GM18870 (cell line): ENCODE measurements around the gene LAMB4.

Experiments used
- ATAC-seq: cut with Tn5 transposase; IDR thresholded peaks from one replicate; pipeline ENCODE4 v1.9.1; 2021; ENCODE audit warnings: moderate library complexity; ENCODE audit not compliant: unreplicated experiment

Gene LAMB4

GRCh38 chr7:108142675-108143259 is 12.6 kb upstream of the LAMB4 start:
- no peak for ATAC-seq

DNA sequence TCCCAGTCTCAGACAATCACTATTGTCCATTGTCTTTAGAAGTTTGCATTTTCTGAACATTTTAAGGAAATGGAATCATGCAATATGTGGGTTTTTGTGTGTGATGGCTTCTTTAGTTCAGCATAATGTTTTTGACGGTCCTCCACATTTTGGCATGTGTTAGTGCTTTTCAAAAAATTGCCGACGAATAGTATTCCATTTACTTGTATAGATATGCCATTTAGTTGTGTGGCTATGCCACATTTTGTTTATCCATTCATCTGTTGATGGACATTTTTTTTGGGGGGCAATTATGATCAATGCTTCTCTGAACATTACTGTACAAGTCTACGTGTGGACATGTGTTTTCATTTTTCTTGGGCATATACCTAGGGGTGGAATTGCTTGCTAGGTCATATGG is 12.0 kb upstream of the LAMB4 start:
- no peak for ATAC-seq

- ATAC-seq: no peak
Measured at GRCh38 chr7:108140671-108141070, 10.5 kb upstream of the LAMB4 start.

DNA sequence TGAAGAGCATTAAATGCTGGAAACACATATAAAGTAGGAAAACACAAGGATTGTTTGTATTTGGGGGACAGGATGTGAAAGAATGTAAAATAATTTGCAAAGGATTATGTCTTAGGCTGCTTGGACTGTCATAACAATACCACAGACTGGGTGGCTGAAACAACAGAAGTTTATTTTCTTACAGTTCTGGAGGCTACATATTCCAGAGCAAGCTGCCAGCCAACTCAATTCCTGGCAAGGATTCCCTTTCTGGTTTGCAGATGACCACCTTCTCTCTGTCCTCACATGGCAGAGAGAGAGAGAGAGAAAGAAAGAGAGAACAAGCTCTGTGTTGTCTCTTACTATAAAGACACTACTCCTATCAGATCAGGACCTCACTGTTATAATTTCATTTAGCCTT is 8.8 kb upstream of the LAMB4 start:
- no peak for ATAC-seq

DNA sequence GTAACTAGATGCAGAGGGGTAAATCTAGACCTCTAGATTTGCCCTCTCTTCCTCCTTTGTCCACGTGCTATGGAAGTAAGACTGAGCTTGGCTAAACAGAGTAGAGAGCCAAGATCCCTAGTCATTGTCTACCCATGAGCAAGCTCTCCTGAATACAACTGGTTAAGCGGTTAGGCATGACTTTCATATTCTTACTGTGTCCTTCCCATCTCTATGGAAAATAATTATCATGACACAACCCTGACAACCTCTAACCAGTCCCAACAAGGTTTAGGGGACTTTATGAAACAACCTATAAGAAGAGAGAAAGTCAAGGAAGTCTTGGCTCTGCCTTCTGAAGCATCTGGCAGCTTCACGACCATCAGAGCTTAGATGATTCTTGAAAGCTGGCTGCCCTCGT is 7.8 kb upstream of the LAMB4 start:
- no peak for ATAC-seq

GRCh38 chr7:108137040-108137439 is 6.9 kb upstream of the LAMB4 start:
- ATAC-seq: no peak

- ATAC-seq: no peak
Measured at GRCh38 chr7:108136191-108136688, 6.1 kb upstream of the LAMB4 start.

- peak; percentile 98 for ATAC-seq
Measured at GRCh38 chr7:108135446-108136190, 5.5 kb upstream of the LAMB4 start.

- ATAC-seq: no peak
Measured at GRCh38 chr7:108134486-108134885, 4.3 kb upstream of the LAMB4 start.

- no peak for ATAC-seq
Measured at GRCh38 chr7:108132551-108133265, 2.5 kb upstream of the LAMB4 start.

GRCh38 chr7:108129018-108129965 is 869 bp downstream of the LAMB4 start:
- ATAC-seq: no peak

GRCh38 chr7:108128514-108128913 is 1.6 kb downstream of the LAMB4 start:
- ATAC-seq: no peak

DNA sequence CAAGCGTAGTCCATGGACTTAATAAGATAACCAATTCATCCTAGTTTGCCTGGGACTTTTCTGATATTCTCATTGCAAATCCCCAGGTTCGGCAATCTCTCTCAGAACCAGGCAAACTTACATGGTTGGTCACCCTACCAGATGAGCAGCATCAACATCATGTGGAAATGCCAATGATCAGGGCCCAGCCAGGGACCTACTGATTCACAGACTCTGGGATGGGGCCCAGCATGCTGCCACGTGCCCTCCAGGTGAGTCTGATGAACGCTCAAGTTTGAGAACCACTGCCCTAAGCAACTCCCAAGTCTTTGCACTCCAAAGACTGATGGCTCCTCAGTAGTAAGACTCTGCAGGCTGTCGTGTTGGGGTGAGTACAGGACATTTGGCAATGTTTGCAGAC is 2.7 kb downstream of the LAMB4 start:
- no peak for ATAC-seq

- no peak for ATAC-seq
Measured at GRCh38 chr7:108124820-108125219, 5.3 kb downstream of the LAMB4 start.

DNA sequence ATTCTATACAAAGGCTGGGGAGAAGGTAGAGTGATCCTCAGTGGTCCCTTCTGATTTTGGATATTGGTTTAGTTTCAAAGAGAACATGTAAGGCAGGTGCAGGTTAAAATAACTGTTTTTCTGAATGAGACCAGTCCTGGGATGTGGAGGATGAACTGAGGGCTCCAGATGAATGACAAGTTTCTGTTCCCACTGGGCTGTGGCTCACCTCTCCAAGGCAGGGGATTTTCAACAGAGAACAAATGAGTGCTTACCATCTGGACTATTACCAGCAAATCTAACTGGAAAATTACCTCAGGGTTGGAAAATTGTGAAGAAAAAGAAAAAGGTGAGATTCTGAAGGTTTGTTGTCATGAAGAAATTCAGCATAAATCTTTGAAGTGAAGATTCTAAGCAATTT is 8.0 kb downstream of the LAMB4 start:
- no peak for ATAC-seq

DNA sequence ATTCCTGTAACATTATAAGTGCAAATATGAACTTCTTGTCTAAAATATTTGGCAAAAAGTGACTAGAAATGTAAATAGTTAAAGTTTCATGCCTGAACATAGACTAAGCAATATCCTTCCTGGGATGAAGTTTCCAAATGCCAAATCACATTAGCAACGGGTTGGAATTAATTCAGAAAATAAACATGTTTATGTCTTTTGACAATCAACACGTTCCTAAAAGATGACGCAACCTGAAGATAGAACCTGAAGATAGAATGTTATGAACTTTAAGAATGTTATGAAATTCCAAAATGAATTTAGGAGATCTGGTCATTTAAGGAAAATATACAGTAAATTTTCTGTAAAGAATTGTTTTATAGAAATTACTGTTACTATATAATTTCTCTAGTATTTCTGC is 9.2 kb downstream of the LAMB4 start:
- ATAC-seq: no peak

GRCh38 chr7:108120196-108120595 is 10.0 kb downstream of the LAMB4 start:
- no peak for ATAC-seq

- no peak for ATAC-seq
Measured at GRCh38 chr7:108118959-108119358, 11.2 kb downstream of the LAMB4 start.

DNA sequence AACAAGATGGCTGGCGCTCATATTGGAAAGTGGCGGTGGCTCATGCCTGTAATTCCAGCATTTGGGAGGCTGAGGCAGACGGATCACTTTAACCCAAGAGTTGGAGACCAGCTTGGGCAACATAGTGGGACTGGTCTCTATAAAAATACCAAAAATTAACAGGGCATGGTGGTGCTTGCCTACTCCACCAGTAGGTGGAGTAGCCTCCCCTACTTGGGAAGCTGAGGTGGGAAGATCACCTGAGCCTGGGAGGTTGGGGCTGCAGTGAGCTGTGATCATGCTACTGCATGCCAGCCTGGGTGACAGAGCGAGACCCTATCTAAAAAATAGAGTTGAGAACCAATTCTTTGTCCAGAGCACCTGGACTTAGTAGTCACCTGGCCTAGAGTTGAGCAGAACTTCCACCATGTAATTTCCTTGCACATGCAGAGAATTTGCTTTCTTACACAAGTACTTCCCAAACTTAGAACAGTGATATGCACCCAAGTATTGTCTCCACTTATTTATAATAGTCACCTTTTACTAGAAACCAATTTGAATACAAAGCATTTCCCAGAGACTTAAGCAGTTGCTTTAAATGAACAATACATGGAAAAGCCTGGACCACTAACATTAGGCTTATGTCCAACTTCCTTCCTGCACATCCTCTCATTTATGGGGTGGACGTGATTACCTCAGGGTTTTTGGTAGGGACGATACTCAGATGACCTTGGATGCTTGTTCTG is 15.9 kb downstream of the LAMB4 start:
- no peak for ATAC-seq

DNA sequence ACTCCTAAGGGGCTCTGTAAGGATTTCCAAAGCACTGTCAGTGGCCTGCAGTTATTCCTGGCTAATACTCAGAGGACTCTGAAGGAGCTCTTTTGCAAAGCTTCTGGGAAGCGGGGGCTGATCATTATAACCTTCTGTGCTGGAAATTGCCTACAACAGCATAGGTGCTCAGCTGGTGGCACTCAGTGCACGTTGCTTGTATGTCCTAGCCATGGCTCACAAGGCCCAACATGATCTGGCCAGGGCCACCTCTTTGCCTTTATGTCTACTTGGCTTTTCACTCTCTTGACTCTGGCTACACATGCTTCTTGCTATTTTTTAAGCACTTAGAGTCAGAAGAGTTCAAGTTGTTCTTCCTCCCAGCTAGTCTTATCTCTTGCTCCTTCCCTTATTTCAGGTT is 17.5 kb downstream of the LAMB4 start:
- no peak for ATAC-seq
